ENCODE measurements around the gene FMNL2. TPM values are rescaled to one million over a fixed set of nuclear protein-coding genes. Genes with fewer than 3 reads are reported as not detected.

The FMNL2 gene
- total RNA-seq, 4 donors from 2014 or later: 37.7 to 60.9 (median 52.1) TPM

DNA sequence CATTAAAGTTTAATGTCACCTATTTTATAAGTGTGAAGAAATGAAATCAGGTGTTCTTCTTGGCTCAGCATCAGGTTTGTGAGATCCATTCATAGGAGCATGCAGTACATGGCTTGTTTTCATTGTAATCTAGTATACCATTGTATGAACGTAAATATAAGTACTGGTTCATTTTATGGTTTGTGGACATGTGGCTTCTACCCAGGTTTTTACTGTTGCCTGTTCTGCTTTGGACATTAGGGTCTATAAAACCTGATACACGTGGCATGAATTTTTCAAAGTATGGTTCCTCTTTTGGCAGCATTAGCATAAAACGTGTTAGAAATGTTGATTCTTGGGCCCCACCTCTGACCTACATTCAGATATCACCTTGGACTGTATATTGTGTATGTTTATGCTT is 206.7 kb downstream of the FMNL2 start:
- no peak for TF ChIP-seq POLR2A (IDR thresholded peaks at IDR 0.05)
- TF ChIP-seq, protein P1, sequence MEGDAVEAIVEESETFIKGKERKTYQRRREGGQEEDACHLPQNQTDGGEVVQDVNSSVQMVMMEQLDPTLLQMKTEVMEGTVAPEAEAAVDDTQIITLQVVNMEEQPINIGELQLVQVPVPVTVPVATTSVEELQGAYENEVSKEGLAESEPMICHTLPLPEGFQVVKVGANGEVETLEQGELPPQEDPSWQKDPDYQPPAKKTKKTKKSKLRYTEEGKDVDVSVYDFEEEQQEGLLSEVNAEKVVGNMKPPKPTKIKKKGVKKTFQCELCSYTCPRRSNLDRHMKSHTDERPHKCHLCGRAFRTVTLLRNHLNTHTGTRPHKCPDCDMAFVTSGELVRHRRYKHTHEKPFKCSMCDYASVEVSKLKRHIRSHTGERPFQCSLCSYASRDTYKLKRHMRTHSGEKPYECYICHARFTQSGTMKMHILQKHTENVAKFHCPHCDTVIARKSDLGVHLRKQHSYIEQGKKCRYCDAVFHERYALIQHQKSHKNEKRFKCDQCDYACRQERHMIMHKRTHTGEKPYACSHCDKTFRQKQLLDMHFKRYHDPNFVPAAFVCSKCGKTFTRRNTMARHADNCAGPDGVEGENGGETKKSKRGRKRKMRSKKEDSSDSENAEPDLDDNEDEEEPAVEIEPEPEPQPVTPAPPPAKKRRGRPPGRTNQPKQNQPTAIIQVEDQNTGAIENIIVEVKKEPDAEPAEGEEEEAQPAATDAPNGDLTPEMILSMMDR (IDR thresholded peaks at IDR 0.05): no peak
- WGBS, 2 donors: 89 to 91% methylated on average over 3 of the region's 3 CpGs
- intact Hi-C loops (cut with DNase I): no loop called here

DNA sequence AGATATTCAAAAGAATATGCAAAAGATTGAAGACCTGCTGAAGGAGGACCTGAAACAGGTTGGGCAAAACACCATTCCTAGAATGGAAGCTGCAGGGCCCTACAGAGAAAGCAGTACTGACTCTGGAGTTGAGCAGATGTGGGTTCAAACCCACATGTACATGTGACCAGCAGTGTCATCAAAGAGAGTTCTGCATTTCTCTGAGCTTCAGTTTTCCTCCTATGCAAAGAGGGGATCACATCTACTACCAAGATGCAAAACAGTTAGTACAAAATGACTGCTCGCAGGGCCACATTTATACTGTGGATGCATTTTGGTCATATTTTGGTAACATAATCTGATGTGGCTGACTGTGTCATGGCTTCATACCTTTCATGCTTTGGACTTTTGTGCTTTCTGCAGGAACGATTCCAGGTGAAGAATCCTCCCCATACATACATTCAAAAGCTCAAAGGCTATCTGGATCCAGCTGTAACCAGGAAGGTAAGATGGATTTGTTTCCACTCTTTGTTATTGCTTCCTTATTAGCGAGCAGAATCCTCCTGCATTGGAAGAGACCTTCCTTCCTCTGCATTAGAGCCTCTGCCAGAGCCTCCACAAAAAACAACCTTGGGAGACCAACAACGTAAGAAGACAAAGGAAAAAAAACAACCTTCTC is 207.5 kb downstream of the FMNL2 start:
- WGBS, 2 donors: 44 to 65% methylated on average over 4 of the region's 4 CpGs
- Histone ChIP-seq H3K4me1 (peaks cover 13 to 22% of the 10 kb centered on the region in 2 donors), H3K36me3 (no peaks in the 10 kb centered on the region), H3K4me3 (replicated peaks in 1 of 3) (no peak overlapping the region), H3K9me3 (no peaks in the 10 kb centered on the region), H3K27me3 (no peaks in the 10 kb centered on the region), H3K27ac (peak overlapping the region; percentile 63 to 92 (median 77))
- no peak for DNase-seq
- TF ChIP-seq, protein P1 (IDR thresholded peaks at IDR 0.05): no peak
- TF ChIP-seq POLR2A (IDR thresholded peaks at IDR 0.05): no peak
- intact Hi-C loops (cut with DNase I): no loop called here

More for the DNA sequence above, 206.7 kb downstream of the FMNL2 start:
- peaks cover 13 to 22% of the 10 kb centered on the region in 2 donors for H3K4me1 ChIP-seq
- H3K27me3 ChIP-seq: no peaks in the 10 kb centered on the region
- H3K36me3 ChIP-seq: no peaks in the 10 kb centered on the region
- no peak for DNase-seq
- no peak overlapping the region for H3K4me3 ChIP-seq (replicated peaks in 1 of 3)
- H3K27ac ChIP-seq: no peak overlapping the region
- no peaks in the 10 kb centered on the region for H3K9me3 ChIP-seq

DNA sequence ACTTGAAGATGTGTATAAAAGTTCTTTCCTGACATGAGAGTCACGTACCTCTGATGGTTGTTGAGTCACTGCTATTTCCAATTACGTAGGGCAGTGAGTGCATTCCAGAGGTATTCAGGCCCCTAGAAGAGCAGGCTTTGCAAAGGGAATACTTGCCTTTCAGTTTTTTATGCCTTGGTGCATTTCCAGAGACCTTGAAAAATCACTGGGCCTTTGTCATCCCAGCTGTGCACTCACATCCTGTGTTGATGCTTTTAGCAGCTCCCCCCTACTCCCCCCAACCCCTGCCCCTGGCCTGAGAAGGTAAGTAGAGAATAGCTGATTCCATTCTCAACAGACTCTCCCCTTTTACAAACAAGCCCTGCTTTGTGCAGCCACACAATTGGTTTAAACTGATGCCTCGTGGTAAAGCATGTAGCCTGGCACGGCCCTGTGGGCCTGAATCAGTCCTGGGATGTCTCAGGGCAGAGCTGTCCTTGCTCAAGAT is 208.1 kb downstream of the FMNL2 start:
- Histone ChIP-seq H3K36me3 (no peaks in the 10 kb centered on the region), H3K27ac (peak overlapping the region; percentile 63 to 92 (median 77)), H3K27me3 (no peaks in the 10 kb centered on the region), H3K4me3 (replicated peaks in 1 of 3) (no peak overlapping the region), H3K4me1 (peaks cover 13 to 22% of the 10 kb centered on the region in 2 donors), H3K9me3 (no peaks in the 10 kb centered on the region)
- 10 to 20% methylated on average over 4 of the region's 4 CpGs for WGBS, 2 donors
- peak; percentile 63 to 68 for DNase-seq
- TF ChIP-seq POLR2A (IDR thresholded peaks at IDR 0.05): no peak
- TF ChIP-seq, protein P1 (IDR thresholded peaks at IDR 0.05): no peak
- intact Hi-C loops (cut with DNase I): no loop called here

DNA sequence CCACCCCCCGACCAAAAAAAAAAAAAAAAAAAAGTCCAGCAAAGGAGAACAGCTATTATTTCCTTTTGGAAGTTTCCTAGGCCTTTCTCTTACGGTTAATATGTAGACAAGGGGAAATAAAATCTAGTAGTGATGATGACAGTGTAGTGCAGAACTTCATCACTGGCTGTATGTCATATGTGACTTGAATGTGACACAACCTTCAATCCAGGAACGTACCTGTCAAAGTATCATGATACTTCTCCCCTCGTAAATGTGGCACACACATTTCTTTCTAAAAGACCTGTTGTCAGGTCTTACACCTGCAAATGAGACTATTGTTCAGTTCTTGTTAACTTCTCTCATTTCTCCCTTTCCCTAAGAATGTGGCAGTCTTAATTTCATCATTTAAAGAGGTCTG is 208.7 kb downstream of the FMNL2 start:
- Histone ChIP-seq H3K27me3 (no peaks in the 10 kb centered on the region), H3K4me1 (peaks cover 13 to 22% of the 10 kb centered on the region in 2 donors), H3K36me3 (no peaks in the 10 kb centered on the region), H3K4me3 (replicated peaks in 1 of 3) (no peak overlapping the region), H3K9me3 (no peaks in the 10 kb centered on the region), H3K27ac (peak overlapping the region; percentile 63 to 92 (median 77))
- TF ChIP-seq, protein P1 (IDR thresholded peaks at IDR 0.05): no peak
- TF ChIP-seq POLR2A (IDR thresholded peaks at IDR 0.05): no peak
- WGBS, 2 donors: 67 to 69% methylated on average over 4 of the region's 4 CpGs
- DNase-seq: no peak
- intact Hi-C loops (cut with DNase I): no loop called here

DNA sequence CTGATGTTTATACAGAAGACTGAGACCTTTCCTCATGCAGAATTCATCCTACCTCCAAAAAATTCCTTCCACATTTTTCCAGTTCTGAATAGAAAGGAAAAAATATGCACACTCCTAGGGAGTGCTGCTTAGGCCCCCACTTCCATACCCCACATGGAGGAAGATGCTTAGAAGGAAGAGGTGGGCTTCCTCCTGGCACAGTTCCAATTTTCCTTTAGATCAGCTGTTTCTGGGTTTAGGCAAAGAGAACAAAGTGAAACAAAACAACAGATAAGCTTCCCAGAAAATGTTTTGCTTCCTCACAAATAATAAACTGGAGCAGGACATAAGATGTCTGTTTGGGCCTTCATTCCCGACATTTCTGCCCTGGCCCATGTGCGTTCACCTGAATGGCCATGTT is 209.7 kb downstream of the FMNL2 start:
- H3K9me3 ChIP-seq: no peaks in the 10 kb centered on the region
- DNase-seq: no peak
- H3K27me3 ChIP-seq: no peaks in the 10 kb centered on the region
- peaks cover 20 to 30% of the 10 kb centered on the region in 2 donors for H3K4me1 ChIP-seq
- no peaks in the 10 kb centered on the region for H3K36me3 ChIP-seq
- no peak for TF ChIP-seq POLR2A (IDR thresholded peaks at IDR 0.05)
- TF ChIP-seq, protein P1 (IDR thresholded peaks at IDR 0.05): no peak
- no peak overlapping the region for H3K4me3 ChIP-seq (replicated peaks in 1 of 3)
- intact Hi-C loops (cut with DNase I): no loop called here
- peak overlapping the region in 2 of 3 donors; percentile 63 to 77 for H3K27ac ChIP-seq
- WGBS, 2 donors: 91 to 95% methylated on average over 2 of the region's 2 CpGs

Measured in thyroid gland (tissue), 4 donors.